Cerebellar nuclear complex (tissue), 1 donor: ENCODE results near the gene CGA.

Experiments
- DNase-seq, 2 experiments: peaks; one replicate each; lab custom pipeline; 2025; lab: John Stamatoyannopoulos, UW

The CGA gene

GRCh38 chr6:87088076-87088475, 6.8 kb downstream of the CGA start:
- DNase-seq = no peak

DNA sequence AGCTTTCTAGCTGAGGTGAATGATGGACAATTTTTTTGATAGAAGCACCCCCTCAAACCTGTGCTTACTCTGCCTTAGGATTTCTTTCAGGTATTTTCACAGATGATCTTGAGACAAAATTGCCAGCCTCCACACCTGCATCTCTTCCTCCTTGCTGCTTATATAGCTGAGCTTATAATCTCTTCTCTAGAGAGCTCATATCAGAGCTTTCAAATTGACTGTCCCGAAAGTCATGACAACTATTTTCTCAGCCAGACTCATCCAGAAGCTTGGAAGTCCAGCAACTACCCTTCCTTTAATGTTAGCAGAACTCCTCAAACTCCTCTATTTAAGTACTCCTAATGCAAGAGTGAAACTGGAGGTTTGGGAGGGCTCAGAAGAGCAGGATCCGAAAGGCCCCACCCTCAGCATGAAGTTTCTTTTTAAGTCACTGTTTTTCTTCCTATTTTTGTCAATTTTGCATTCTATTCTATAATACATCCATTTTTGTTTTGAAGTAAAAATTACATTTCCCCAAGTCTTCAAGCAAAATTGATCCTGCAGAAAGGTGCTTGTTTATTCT, 12.7 kb downstream of the CGA start:
- no peak for DNase-seq

DNA sequence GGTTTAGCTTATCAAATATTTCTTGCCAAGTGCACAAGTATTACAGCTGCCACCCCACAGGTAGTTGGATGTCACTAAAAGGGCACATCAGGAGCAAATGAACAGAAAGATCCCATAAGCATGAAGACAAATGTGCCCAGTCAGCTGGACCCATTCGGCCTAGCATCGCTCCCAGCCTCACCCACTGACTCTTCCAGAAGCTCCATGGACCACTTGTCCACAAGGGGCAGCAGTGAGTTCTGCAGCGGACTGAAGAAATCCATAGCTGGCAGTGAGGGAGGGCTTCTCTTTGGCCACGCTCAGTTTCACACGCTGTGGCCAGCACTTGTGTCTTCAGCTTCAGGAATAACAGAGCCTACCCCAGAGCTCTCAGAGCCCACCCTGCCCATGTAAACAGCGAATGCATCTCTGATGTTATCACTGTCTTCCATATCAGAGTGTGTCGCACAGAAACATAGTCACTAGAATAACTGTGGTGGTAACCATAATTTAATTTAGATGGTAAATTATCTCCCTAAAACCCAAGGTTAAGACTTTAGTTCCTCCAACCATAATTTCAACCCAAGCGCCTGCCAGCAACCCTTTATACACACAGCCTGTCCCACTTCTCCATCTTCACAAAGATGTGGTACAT, 15.8 kb downstream of the CGA start:
- peak in 1 of 2 experiments; percentile 5 for DNase-seq

DNA sequence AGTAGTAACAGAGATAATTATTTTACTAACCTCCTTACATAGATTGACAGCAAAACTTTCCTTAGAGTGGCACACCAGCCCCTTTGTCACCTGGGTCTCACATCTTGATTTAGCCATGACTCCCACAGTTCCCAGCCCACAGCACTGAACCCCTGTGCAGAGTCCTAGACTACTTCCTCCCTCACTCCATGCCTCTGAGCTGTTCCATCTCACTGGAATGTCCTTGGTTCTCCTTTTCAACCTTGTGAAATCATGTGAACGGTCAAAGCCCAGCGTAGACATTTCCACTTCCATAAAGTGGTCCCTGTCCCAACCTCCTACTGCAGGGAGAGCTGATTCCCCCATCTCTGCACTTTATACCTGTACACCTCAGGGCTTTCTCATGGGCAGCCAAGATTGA, 19.7 kb downstream of the CGA start:
- no peak for DNase-seq

GRCh38 chr6:87074101-87074621, 20.7 kb downstream of the CGA start:
- DNase-seq = no peak

DNA sequence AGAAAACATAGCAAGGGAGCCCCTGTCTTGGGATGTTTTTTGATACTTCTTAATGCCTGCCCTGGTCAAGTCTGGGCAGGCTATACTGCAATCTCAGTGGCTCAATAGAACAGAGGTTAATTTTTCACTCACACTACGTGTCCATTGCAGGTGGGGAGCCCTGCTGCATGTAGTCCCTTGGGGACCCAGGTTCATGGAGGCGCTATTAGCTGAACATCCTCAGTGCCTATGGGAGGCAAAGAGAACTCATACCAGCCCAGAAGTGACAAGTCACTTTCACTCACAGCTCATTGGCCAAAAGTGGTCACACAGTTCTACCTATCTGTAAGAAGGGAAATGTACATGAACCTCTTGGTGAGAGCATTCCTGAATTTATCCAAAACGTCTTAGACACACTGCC, 23.2 kb downstream of the CGA start:
- DNase-seq = no peak

DNA sequence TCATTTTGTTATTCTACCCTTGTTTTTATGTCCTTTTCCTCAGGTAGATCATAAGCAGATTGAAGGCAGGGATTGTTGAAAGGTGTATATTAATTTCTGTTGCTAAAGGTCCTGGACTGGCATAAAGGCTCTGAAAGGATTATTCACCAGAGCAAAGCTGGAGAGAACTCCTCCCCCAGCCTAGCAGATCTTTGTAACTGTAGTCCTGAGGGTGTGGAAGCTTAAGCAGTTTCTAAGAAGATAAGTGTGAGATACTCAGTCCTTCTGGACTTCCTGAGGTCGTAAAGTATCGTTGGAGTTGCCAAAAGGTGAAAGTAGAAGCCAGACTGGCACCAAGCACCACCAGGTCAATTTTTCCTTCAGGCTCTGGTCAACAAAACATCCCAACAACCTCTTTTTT, 24.2 kb downstream of the CGA start:
- DNase-seq = no peak

DNA sequence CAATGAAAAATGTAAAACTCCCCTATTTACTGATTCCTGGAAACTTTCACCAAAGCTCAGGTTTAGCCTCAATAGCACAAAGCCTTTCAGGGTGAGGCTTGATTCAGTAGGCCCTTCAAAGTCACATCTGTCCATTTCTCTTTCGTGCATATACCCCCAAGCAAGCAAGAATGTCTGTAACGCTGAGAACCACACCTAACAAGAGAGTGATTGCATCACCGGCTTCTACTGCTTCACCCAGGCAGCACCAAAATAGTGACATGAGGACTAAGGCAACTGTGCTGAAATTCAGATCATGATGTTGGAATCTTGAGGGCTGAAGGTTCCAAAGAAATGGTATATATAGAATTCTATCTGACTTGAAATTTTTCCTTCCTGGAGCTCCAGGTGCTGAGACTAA, 26.1 kb downstream of the CGA start:
- DNase-seq = no peak

GRCh38 chr6:87066449-87067333, 28.2 kb downstream of the CGA start:
- DNase-seq = peak in 1 of 2 experiments; percentile 21

- no peak for DNase-seq
Observed at GRCh38 chr6:87065117-87065516, 29.8 kb downstream of the CGA start.

- DNase-seq = no peak
Observed at GRCh38 chr6:87059943-87060342, 35.0 kb downstream of the CGA start.

- DNase-seq = no peak
Observed at GRCh38 chr6:87054143-87054833, 40.6 kb downstream of the CGA start.

GRCh38 chr6:87053312-87053711, 41.6 kb downstream of the CGA start:
- DNase-seq = no peak

GRCh38 chr6:87049779-87050178, 45.1 kb downstream of the CGA start:
- DNase-seq = no peak

DNA sequence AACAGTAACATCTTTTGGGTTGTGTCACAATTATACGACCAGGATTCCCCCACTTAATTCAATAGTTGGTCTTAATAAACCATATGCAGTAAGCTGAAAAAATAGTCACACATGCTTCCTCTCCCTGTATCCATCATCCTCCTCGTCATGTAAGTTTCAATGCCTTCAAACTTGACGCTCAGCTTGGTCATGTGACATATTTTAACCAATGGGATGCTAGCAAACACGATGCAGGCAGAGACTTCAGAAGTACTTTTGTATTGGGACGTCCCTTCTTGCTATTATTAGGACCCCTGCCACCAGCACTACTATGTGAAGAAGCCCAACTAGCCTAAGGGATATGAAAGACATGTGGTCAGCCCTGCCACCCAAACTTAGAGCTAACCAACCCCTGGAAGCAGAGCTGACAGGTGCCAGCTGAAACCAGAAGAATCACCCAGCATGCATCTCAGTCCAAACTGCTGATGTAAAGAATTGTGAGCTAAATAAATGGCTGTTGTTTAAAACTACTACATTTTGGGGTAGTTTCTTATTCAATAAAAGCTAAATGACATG, 49.3 kb downstream of the CGA start:
- DNase-seq = no peak

DNA sequence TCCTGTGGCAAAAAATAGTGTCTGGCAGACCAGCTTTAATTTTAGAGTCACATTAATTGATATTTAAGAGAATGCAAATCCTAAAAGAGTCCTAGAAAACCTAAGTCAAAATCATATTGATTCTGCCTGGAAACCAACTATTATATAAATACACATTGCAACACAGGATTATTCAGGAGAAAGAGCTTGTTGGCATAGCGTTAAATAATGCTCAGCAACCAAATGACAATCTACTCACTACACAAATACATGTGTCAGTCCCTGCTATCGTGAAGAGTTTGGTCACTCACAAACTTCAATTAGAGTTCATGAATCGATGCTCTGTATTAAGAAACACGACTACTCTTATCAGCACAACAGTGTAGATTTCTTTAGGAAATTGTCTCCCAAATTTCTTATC, 54.2 kb downstream of the CGA start:
- DNase-seq = no peak
